ENCODE data around the gene CDADC1.

Gene CDADC1

GRCh38 chr13:49248622-49249002 is 887 bp downstream of the CDADC1 start:
- H3K4me3 Mint-ChIP-seq = peak overlapping the region; percentile 91
- no peak for DNase-seq
- CTCF ChIA-PET = interaction anchor here (0.9 to 2.8 kb wide), 5 partner anchors 9 to 34 kb away, joined by 5 to 24 read pairs (median 7); no protein-coding TSS in a partner anchor
- H3K36me3 Mint-ChIP-seq = peaks cover 10% of the 10 kb centered on the region
- no peaks in the 10 kb centered on the region for H3K9me3 Mint-ChIP-seq
- H3K27me3 Mint-ChIP-seq = peaks cover 15% of the 10 kb centered on the region
- peaks cover 52% of the 10 kb centered on the region for H3K4me1 Mint-ChIP-seq
- H3K27ac Mint-ChIP-seq = peak overlapping the region; percentile 92

DNA sequence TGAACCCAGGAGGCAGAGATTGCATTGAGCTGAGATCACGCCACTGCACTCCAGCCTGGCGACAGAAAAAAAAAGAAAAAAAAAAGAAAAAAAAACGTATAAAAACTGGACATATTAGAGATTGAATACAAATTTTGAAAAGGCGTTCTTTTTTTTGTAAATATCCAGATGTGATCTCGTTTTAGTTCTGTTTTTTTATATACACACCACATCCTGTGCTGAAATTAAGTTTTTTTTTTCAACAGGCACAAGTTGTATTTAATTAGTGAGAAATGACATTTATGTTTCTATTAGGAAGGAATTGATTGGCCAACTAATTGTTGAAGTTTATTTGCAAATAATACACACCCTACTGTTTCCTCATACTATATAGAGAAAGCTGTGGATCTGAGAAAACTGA is 3.6 kb downstream of the CDADC1 start:
- H3K9me3 Mint-ChIP-seq = no peaks in the 10 kb centered on the region
- no peak for DNase-seq
- H3K4me3 Mint-ChIP-seq = no peak overlapping the region
- no peak overlapping the region for H3K27ac Mint-ChIP-seq
- CTCF ChIA-PET = interaction anchor here (1.5 kb wide), 1 partner anchor 28 kb away, joined by 5 read pairs; no protein-coding TSS in a partner anchor
- H3K4me1 Mint-ChIP-seq = peaks cover 70% of the 10 kb centered on the region
- H3K27me3 Mint-ChIP-seq = peaks cover 5% of the 10 kb centered on the region
- peaks cover 32% of the 10 kb centered on the region for H3K36me3 Mint-ChIP-seq

DNA sequence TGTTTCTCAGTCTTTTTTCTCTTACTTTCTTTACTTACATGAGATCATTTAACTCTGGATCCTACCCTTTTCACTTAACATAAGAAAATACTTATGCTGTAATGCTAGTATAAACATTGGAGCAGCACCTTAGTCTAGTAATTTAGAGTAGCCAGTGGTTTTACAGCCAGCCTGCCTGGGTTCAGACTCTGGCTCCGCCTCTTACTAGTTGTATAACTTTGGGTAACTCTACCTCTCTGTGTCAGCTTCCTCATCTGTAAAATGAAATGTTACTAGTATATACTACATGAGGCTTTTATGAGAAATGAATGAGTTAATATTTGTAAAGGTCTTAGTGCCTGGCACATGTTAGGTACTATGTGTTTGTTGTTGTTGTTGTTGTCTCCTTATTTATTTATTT is 5.6 kb downstream of the CDADC1 start:
- Mint-ChIP-seq H3K27me3 (no peaks in the 10 kb centered on the region), H3K9me3 (no peaks in the 10 kb centered on the region), H3K4me3 (no peak overlapping the region), H3K27ac (no peak overlapping the region), H3K36me3 (peaks cover 40% of the 10 kb centered on the region), H3K4me1 (peaks cover 75% of the 10 kb centered on the region)
- DNase-seq = no peak
- CTCF ChIA-PET = no interaction called here

DNA sequence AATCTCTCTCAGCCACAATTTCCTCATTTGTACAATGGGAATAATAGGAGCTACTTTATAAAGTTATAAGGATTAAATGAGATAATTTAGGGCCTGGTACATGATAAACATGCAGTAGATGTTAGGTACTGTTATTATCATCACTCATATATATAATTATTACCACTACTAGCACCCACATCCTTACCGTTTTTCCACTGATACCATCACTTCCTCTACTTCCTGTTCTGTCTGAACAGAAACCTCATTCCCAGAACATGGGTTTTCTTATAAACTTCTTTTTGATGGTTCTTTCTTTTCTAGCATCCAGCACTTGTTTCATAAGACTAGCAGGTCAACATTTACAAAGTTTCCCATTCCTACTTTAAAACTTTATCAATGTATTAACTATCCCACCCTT is 6.3 kb downstream of the CDADC1 start:
- CTCF ChIA-PET = no interaction called here
- no peaks in the 10 kb centered on the region for H3K9me3 Mint-ChIP-seq
- H3K4me1 Mint-ChIP-seq = peaks cover 73% of the 10 kb centered on the region
- peaks cover 40% of the 10 kb centered on the region for H3K36me3 Mint-ChIP-seq
- no peak for DNase-seq
- H3K27me3 Mint-ChIP-seq = no peaks in the 10 kb centered on the region
- no peak overlapping the region for H3K27ac Mint-ChIP-seq
- no peak overlapping the region for H3K4me3 Mint-ChIP-seq

GRCh38 chr13:49256841-49257240 is 9.1 kb downstream of the CDADC1 start:
- DNase-seq = no peak
- H3K9me3 Mint-ChIP-seq = no peaks in the 10 kb centered on the region
- H3K27ac Mint-ChIP-seq = no peak overlapping the region
- H3K36me3 Mint-ChIP-seq = peaks cover 52% of the 10 kb centered on the region
- CTCF ChIA-PET = interaction anchor here (1.8 kb wide), 1 partner anchor 9 kb away, joined by 14 read pairs; the partner anchor contains the start of gene CDADC1
- H3K4me3 Mint-ChIP-seq = no peak overlapping the region
- peaks cover 51% of the 10 kb centered on the region for H3K4me1 Mint-ChIP-seq
- H3K27me3 Mint-ChIP-seq = no peaks in the 10 kb centered on the region

GRCh38 chr13:49258089-49258796 is 10.5 kb downstream of the CDADC1 start:
- no peaks in the 10 kb centered on the region for H3K9me3 Mint-ChIP-seq
- no peaks in the 10 kb centered on the region for H3K27me3 Mint-ChIP-seq
- peak overlapping the region; percentile 66 for H3K4me3 Mint-ChIP-seq
- CTCF ChIA-PET = interaction anchor here (0.7 to 1.8 kb wide), 3 partner anchors 10 to 18 kb away, joined by 3 to 14 read pairs (median 3); partner anchors contain the start of gene CDADC1
- H3K36me3 Mint-ChIP-seq = peaks cover 52% of the 10 kb centered on the region
- DNase-seq = no peak
- H3K4me1 Mint-ChIP-seq = peaks cover 42% of the 10 kb centered on the region
- peak overlapping the region; percentile 76 for H3K27ac Mint-ChIP-seq

DNA sequence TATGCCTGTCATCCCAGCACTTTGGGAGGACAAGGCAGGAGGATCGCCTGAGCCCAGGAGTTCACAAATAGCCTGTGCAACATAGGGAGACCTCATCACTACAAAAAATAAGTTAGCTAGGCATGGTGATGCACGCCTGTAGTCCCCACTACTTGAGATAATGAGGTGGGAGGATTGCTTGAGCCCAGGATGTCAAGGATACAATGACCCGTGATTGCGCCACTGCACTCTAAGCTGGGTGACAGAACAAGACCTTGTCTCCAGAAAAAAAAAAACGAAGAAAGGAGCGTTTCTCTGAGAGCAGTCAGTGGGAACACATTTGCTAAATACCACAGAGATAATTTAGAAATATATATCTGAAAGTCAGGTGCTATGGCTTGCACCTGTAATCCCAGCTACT is 11.9 kb downstream of the CDADC1 start:
- CTCF ChIA-PET = no interaction called here
- Mint-ChIP-seq H3K27me3 (no peaks in the 10 kb centered on the region), H3K9me3 (no peaks in the 10 kb centered on the region), H3K27ac (no peak overlapping the region), H3K4me3 (no peak overlapping the region), H3K4me1 (peaks cover 28% of the 10 kb centered on the region), H3K36me3 (peaks cover 48% of the 10 kb centered on the region)
- DNase-seq = no peak

DNA sequence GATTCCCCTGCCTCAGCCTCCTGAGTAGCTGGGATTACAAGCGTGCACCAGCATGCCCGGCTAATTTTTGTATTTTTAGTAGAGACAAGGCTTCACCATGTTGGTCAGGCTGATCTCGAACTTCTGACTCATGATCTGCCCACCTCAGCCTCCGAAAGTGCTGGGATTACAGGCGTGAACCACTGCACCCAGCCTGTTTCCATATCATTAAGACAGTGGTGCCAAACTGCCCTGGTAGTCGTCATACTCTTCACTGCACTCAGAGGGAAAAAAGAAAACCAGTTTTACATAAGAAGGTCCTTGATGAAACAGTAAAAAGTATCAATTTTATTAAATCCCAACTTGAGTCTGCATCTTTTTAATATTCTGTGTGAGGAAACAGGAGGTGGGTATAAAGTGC is 14.9 kb downstream of the CDADC1 start:
- no peak overlapping the region for H3K4me3 Mint-ChIP-seq
- H3K9me3 Mint-ChIP-seq = no peaks in the 10 kb centered on the region
- no peak for DNase-seq
- peaks cover 11% of the 10 kb centered on the region for H3K4me1 Mint-ChIP-seq
- peaks cover 36% of the 10 kb centered on the region for H3K36me3 Mint-ChIP-seq
- H3K27ac Mint-ChIP-seq = no peak overlapping the region
- CTCF ChIA-PET = no interaction called here
- no peaks in the 10 kb centered on the region for H3K27me3 Mint-ChIP-seq

GRCh38 chr13:49265822-49266221 is 18.1 kb downstream of the CDADC1 start:
- no peak for DNase-seq
- CTCF ChIA-PET = no interaction called here
- Mint-ChIP-seq H3K9me3 (no peaks in the 10 kb centered on the region), H3K4me1 (no peaks in the 10 kb centered on the region), H3K27ac (no peak overlapping the region), H3K27me3 (no peaks in the 10 kb centered on the region), H3K4me3 (no peak overlapping the region), H3K36me3 (peaks cover 33% of the 10 kb centered on the region)

DNA sequence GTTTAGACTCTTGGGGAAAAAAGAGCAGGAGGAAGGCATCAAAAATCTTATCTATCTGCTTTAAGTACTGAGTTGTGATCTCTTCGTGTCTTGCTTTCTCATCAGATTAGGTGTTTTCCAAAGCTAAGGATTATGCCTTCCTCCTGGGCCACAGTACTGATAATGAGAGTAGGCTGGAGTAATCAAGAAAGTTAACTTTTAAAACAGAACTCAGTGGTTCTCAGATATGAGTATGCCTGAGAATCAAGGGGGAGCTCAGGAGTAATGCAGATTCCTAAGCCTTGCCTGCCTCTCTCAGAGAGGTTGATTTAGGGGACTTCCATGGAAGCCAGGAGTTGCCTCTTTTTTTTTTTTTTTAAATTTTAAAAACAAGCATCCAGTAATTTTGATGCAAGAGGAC is 23.5 kb downstream of the CDADC1 start:
- CTCF ChIA-PET = interaction anchor here (3.1 kb wide), 1 partner anchor 9 kb away, joined by 14 read pairs; no protein-coding TSS in a partner anchor
- H3K4me3 Mint-ChIP-seq = no peak overlapping the region
- H3K36me3 Mint-ChIP-seq = peaks cover 18% of the 10 kb centered on the region
- no peaks in the 10 kb centered on the region for H3K4me1 Mint-ChIP-seq
- DNase-seq = no peak
- no peak overlapping the region for H3K27ac Mint-ChIP-seq
- no peaks in the 10 kb centered on the region for H3K27me3 Mint-ChIP-seq
- no peaks in the 10 kb centered on the region for H3K9me3 Mint-ChIP-seq

- H3K4me1 Mint-ChIP-seq = no peaks in the 10 kb centered on the region
- H3K4me3 Mint-ChIP-seq = no peak overlapping the region
- H3K27me3 Mint-ChIP-seq = no peaks in the 10 kb centered on the region
- no peak overlapping the region for H3K27ac Mint-ChIP-seq
- DNase-seq = no peak
- CTCF ChIA-PET = no interaction called here
- H3K36me3 Mint-ChIP-seq = peaks cover 10% of the 10 kb centered on the region
- H3K9me3 Mint-ChIP-seq = no peaks in the 10 kb centered on the region
These were observed 24.6 kb downstream of the CDADC1 start for GRCh38 chr13:49272296-49272695.

- Mint-ChIP-seq H3K36me3 (peaks cover 8% of the 10 kb centered on the region), H3K27me3 (no peaks in the 10 kb centered on the region), H3K27ac (no peak overlapping the region), H3K4me3 (no peak overlapping the region), H3K9me3 (no peaks in the 10 kb centered on the region), H3K4me1 (no peaks in the 10 kb centered on the region)
- DNase-seq = no peak
- CTCF ChIA-PET = interaction anchor here (1.3 kb wide), 2 partner anchors 13 to 179 kb away, joined by 3 read pairs; no protein-coding TSS in a partner anchor
These were observed 30.5 kb downstream of the CDADC1 start for GRCh38 chr13:49278211-49278610.

- CTCF ChIA-PET = interaction anchor here (1.0 to 5.9 kb wide), 3 partner anchors 27 to 325 kb away, joined by 3 to 97 read pairs (median 5); no protein-coding TSS in a partner anchor
- no peak overlapping the region for H3K4me3 Mint-ChIP-seq
- H3K4me1 Mint-ChIP-seq = no peaks in the 10 kb centered on the region
- H3K36me3 Mint-ChIP-seq = peaks cover 8% of the 10 kb centered on the region
- no peak overlapping the region for H3K27ac Mint-ChIP-seq
- no peaks in the 10 kb centered on the region for H3K9me3 Mint-ChIP-seq
- no peak for DNase-seq
- H3K27me3 Mint-ChIP-seq = no peaks in the 10 kb centered on the region
These were observed 31.4 kb downstream of the CDADC1 start for GRCh38 chr13:49279112-49279511.

DNA sequence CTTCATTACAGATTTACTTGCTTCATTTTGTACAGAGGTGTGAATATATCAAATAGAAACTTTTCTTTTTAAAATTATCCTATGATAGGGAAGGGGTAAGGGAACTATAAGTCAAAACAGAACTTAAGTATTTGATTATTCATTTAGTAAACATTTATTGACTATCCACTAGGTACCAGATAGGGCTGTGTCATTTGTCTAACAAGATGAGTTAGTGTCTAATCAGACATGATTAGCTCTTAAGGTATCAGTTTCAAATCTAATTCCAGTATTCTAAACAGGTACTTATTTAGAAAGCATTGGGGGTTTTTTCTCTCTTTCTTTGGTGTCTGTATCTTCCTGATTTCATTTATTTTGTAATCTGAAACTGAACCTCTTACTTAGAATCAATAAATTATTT is 32.2 kb downstream of the CDADC1 start:
- H3K9me3 Mint-ChIP-seq = no peaks in the 10 kb centered on the region
- H3K4me3 Mint-ChIP-seq = no peak overlapping the region
- H3K27me3 Mint-ChIP-seq = no peaks in the 10 kb centered on the region
- H3K36me3 Mint-ChIP-seq = peaks cover 8% of the 10 kb centered on the region
- H3K4me1 Mint-ChIP-seq = no peaks in the 10 kb centered on the region
- H3K27ac Mint-ChIP-seq = no peak overlapping the region
- CTCF ChIA-PET = interaction anchor here (1.0 to 5.9 kb wide), 6 partner anchors 9 to 424 kb away, joined by 3 to 97 read pairs (median 10); partner anchors contain the start of gene CDADC1
- DNase-seq = no peak

- peaks cover 9% of the 10 kb centered on the region for H3K4me1 Mint-ChIP-seq
- no peak for DNase-seq
- no peak overlapping the region for H3K27ac Mint-ChIP-seq
- peaks cover 4% of the 10 kb centered on the region for H3K36me3 Mint-ChIP-seq
- H3K4me3 Mint-ChIP-seq = no peak overlapping the region
- no peaks in the 10 kb centered on the region for H3K9me3 Mint-ChIP-seq
- no peaks in the 10 kb centered on the region for H3K27me3 Mint-ChIP-seq
- CTCF ChIA-PET = interaction anchor here (1.3 kb wide), 1 partner anchor 12 kb away, joined by 4 read pairs; no protein-coding TSS in a partner anchor
These were observed 40.3 kb downstream of the CDADC1 start for GRCh38 chr13:49287995-49288394.
